WI38 (cell line): ENCODE data around the gene RYR1.

Source experiments
- H3K4me3 ChIP-seq: 2 replicates; pipeline ENCODE4 v1.5.1; 2011; ENCODE audit warnings: low read depth, mild to moderate bottlenecking, control low read depth, low read length
- CTCF ChIP-seq: IDR thresholded peaks from 2 replicates; pipeline ENCODE4 v1.5.1; 2012; ENCODE audit warnings: low read depth, mild to moderate bottlenecking, control low read depth, low read length

Gene RYR1

DNA sequence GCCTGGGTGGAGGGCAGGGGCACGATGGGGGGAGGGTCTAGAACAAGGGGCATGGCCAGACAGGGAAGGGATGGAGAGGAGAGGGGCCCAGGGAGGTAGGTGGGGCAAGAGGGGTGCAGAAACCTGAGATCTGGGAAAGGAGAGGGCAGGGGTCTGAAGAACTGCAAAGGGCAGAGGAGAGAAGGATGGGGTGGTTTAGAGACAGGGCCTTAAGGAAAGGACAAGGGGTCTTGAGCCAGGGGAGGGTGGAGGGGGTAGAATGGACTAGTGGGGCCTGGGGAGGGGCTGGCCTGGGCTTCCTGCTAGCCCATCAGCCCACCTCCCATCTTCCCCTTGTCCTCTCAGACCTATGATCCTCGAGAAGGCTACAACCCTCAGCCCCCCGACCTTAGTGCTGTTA lies 72.5 kb downstream of the RYR1 start:
- no peak overlapping the region for H3K4me3 ChIP-seq
- TF ChIP-seq CTCF: no peak

DNA sequence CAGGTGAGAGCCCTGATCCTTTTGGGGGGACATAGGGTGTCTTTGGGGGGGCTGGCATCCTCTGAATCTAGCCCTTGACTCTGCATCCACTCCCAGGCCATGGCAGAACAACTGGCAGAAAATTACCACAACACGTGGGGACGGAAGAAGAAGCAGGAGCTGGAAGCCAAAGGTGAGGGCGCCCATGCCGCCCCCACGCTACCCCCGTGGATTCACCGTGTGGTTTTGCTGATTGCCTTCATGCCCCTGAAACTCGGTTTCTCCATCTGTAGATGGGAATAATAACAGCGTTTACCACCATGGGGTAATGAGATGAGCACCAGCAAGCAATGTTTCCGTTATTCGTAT lies 72.9 kb downstream of the RYR1 start:
- no peak overlapping the region for H3K4me3 ChIP-seq
- TF ChIP-seq CTCF: no peak

- H3K4me3 ChIP-seq: no peak overlapping the region
- no peak for TF ChIP-seq CTCF
Observed at GRCh38 chr19:38506723-38507550, 73.4 kb downstream of the RYR1 start.

DNA sequence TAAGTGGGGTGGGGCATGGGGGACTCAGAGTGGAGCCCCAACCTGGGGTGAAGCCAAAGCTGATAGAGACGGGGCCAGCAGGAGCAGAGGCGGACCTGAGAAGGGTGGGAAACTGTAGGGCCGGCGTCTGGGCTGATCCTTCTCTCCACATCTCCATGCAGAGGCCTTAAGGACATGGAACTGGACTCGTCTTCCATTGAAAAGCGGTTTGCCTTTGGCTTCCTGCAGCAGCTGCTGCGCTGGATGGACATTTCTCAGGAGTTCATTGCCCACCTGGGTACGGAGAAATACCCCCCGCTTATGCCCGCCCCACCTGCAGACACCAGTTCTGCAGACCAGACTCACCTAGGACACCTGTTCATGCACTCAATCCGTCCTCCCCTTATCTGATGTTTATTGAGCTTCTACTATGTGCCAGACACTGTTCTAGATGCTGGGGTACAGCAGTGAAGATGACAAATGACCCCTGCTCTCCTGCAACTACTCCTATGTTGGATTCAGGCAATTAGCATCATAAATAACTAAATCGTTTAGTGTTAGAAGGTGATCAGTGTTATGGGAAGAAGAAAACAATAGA lies 74.1 kb downstream of the RYR1 start:
- TF ChIP-seq CTCF: no peak
- H3K4me3 ChIP-seq: no peak overlapping the region

DNA sequence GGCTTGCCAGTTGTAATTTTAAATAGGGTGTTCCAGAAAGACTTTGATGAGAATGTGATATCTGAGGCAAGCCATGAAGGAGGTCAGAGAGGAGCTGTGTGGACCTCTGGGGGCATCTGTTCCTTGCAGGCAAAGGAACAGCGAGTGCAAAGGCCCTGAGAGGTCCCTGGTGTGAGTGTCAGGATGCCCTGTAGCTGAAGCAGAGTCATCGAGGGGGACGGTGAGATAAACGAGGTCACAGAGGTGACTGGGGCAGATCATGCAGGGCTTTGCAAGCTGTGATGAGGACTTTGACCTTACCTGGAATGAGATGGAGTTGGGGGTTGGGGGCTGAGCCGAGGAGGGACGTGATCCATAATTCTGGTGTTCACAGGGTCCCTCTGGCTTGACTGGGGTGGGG lies 75.0 kb downstream of the RYR1 start:
- H3K4me3 ChIP-seq: no peak overlapping the region
- no peak for TF ChIP-seq CTCF

DNA sequence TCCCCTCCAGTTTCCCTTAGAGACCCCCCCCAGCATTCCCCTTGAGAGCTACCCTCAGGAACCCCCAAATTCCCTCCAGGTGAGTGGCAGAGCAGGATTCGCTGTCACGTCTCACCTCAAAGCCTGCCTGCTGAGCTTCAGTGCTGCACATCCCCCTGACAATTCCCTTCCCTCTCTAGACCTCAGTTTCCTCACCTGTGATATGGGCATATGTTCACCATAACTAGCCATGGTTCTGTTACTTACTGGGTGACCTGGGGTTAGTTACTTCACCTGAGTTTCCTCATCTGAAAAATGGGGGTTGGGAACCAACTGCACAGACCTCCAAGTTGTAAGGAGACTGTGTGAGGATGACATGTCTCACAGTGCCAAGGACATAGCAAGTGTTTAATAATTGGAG lies 75.5 kb downstream of the RYR1 start:
- H3K4me3 ChIP-seq: no peak overlapping the region
- TF ChIP-seq CTCF: no peak

DNA sequence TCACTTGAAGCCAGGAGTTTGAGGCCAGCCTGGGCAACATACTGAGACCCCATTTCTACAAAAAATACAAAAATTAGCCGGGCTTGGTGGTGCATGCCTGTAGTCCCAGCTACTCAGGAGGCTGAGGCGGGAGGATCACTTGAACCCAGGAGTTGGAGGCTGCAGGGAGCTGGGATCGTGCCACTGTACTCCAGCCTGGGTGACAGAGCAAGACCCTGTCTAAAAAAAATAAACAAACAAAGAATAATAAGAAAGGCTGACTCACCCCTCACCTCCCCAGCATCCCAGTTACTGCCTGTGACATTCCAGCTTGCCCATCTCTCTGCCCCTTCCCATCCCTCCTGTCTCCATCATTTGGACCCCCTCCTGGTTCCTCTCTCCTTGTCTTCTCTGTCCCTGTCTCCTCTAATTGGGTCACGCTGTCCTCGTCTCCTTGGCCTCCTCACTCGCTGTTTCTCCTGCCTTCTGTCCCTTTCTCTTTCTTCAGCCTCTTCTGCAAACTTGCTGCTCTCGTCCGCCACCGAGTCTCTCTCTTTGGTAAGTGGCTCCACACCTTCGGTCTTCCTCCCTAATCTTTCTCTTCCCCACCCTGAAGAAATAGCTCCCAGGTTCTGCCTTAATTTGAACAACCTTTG lies 77.7 kb downstream of the RYR1 start:
- no peak overlapping the region for H3K4me3 ChIP-seq
- no peak for TF ChIP-seq CTCF
